IMR-90 (cell line): Measurements from ENCODE around the gene YIPF3. TPM values are rescaled to one million over a fixed set of nuclear protein-coding genes. Genes with fewer than 3 reads are reported as not detected.
"Not testable (repeated sequence)": the region's sequence is repeated elsewhere in the genome, so short reads cannot be mapped to it uniquely, and the experiment has no call there.

ENCODE experiments used
- ATAC-seq: fragments of 200-7000 bp; cut with Tn5 transposase; 2 replicates; pipeline ENCODE4 v1.9.1; 2020; ENCODE audit warnings: low read depth, mild to moderate bottlenecking, moderate library complexity
- BruUV-seq: library from RNA; stranded (reverse); fragments of 400-500 nt; replicated peaks from 2 replicates; lab custom pipeline; 2021; lab: Mats Ljungman, UMichigan
- CTCF ChIA-PET: fragments of 300-600 bp; formaldehyde crosslinking; extraction: SDS; loops from one replicate; lab custom pipeline; 2021; ENCODE audit warnings: antibody characterized with exemption; lab: Yijun Ruan, JAX
- POLR2A ChIA-PET: fragments of 300-600 bp; sonication (Branson Sonifier 250); formaldehyde crosslinking; loops from one replicate; lab custom pipeline; 2022; ENCODE audit warnings: antibody characterized with exemption; ENCODE audit not compliant: unreplicated experiment; lab: Charles Lee
- DNase-seq: peaks from one replicate; pipeline ENCODE4 v3.0.0; 2013
- H2AFZ ChIP-seq: replicated peaks from 2 replicates; pipeline ENCODE3; 2013; ENCODE audit warnings: low read length, mild to moderate bottlenecking; ENCODE audit not compliant: poor library complexity
- H2AK5ac ChIP-seq: 2 replicates; pipeline ENCODE4 v1.6.1; 2013; ENCODE audit warnings: low read depth, low read length, inconsistent platforms
- H2AK9ac ChIP-seq: replicated peaks from 2 replicates; pipeline ENCODE3; 2013; ENCODE audit warnings: mild to moderate bottlenecking, low read depth, low read length, moderate library complexity; ENCODE audit not compliant: poor library complexity
- H2BK120ac ChIP-seq: 2 replicates; pipeline ENCODE4 v1.6.1; 2013; ENCODE audit warnings: low read depth, low read length, inconsistent platforms
- H2BK15ac ChIP-seq: 3 replicates; pipeline ENCODE4 v1.6.1; 2013; ENCODE audit warnings: low read depth, low read length, inconsistent platforms
- H2BK20ac ChIP-seq: 2 replicates; pipeline ENCODE4 v1.6.1; 2013; ENCODE audit warnings: low read depth, mild to moderate bottlenecking, inconsistent platforms, low read length, moderate library complexity
- H2BK5ac ChIP-seq: 2 replicates; pipeline ENCODE4 v1.6.1; 2013; ENCODE audit warnings: mild to moderate bottlenecking, low read depth, low read length, inconsistent platforms; ENCODE audit not compliant: poor library complexity, severe bottlenecking
- H3K14ac ChIP-seq: replicated peaks from 2 replicates; pipeline ENCODE4 v1.6.1; 2013; ENCODE audit warnings: low read depth, low read length, inconsistent platforms
- H3K18ac ChIP-seq: 2 replicates; pipeline ENCODE4 v1.6.1; 2013; ENCODE audit warnings: low read depth, low read length, control low read depth
- H3K23ac ChIP-seq: 2 replicates; pipeline ENCODE4 v1.6.1; 2013; ENCODE audit warnings: low read depth, low read length, inconsistent platforms
- H3K27ac ChIP-seq: 2 replicates; pipeline ENCODE4 v1.5.1; 2013; ENCODE audit warnings: mild to moderate bottlenecking, control low read depth, low read length; ENCODE audit not compliant: insufficient read depth
- H3K27me3 ChIP-seq: 2 replicates; pipeline ENCODE4 v1.6.1; 2013; ENCODE audit warnings: low read length; ENCODE audit not compliant: control insufficient read depth, insufficient read depth
- H3K36me3 ChIP-seq: 2 replicates; pipeline ENCODE4 v1.6.1; 2013; ENCODE audit warnings: low read length, mixed read lengths; ENCODE audit not compliant: control insufficient read depth, insufficient read depth
- H3K4ac ChIP-seq: 2 replicates; pipeline ENCODE4 v1.6.1; 2013; ENCODE audit warnings: low read depth, low read length, inconsistent platforms
- H3K4me1 ChIP-seq: 2 replicates; pipeline ENCODE4 v1.6.1; 2013; ENCODE audit warnings: low read length, mixed read lengths; ENCODE audit not compliant: control insufficient read depth, insufficient read depth
- H3K4me2 ChIP-seq: 2 replicates; pipeline ENCODE4 v1.6.1; 2013; ENCODE audit warnings: low read depth, mild to moderate bottlenecking, control low read depth, low read length, moderate library complexity
- H3K4me3 ChIP-seq: 2 replicates; pipeline ENCODE4 v1.5.1; 2013; ENCODE audit warnings: low read depth, mild to moderate bottlenecking, control low read depth, low read length, moderate library complexity; ENCODE audit not compliant: insufficient read depth
- H3K56ac ChIP-seq: 2 replicates; pipeline ENCODE4 v1.6.1; 2013; ENCODE audit warnings: low read length, inconsistent platforms; ENCODE audit not compliant: insufficient read depth; ENCODE audit errors: extremely low read depth
- H3K79me1 ChIP-seq, 2 experiments: 2 replicates each; pipeline ENCODE4 v1.6.1; 2013; ENCODE audit warnings: low read length in 2 of 2, inconsistent platforms in 1 of 2, low read depth in 1 of 2
- H3K9ac ChIP-seq: 2 replicates; pipeline ENCODE4 v1.6.1; 2013; ENCODE audit warnings: low read depth, low read length, control low read depth
- H3K9me1 ChIP-seq: 2 replicates; pipeline ENCODE4 v1.6.1; 2013; ENCODE audit warnings: low read length, inconsistent platforms; ENCODE audit not compliant: insufficient read depth
- H3K9me3 ChIP-seq: 2 replicates; pipeline ENCODE4 v1.6.1; 2013; ENCODE audit warnings: low read length; ENCODE audit not compliant: control insufficient read depth, insufficient read depth
- H4K20me1 ChIP-seq: 2 replicates; pipeline ENCODE4 v1.6.1; 2013; ENCODE audit warnings: low read length, inconsistent platforms; ENCODE audit not compliant: insufficient read depth
- H4K5ac ChIP-seq: 2 replicates; pipeline ENCODE4 v1.6.1; 2013; ENCODE audit warnings: mild to moderate bottlenecking, low read depth, low read length, control low read depth
- H4K8ac ChIP-seq, 2 experiments: 2 replicates each; pipeline ENCODE4 v1.6.1; 2013; ENCODE audit warnings: low read depth in 2 of 2, low read length in 2 of 2, control low read depth in 1 of 2, inconsistent platforms in 1 of 2
- H4K91ac ChIP-seq: 2 replicates; pipeline ENCODE4 v1.6.1; 2013; ENCODE audit warnings: low read depth, low read length, inconsistent platforms; ENCODE audit not compliant: insufficient read depth
- WGBS, 2 experiments: methylation state at CpG; one replicate each; pipeline versions ENCODE4 v1.1.5 to v1.1.7; 2013; ENCODE audit warnings: missing lambda C conversion rate in 2 of 2; ENCODE audit not compliant: insufficient read length in 1 of 2; ENCODE audit errors: extremely low coverage in 2 of 2; 5-methylcytosine and 5-hydroxymethylcytosine counted together
- dilution Hi-C: fragments of 300-500 bp; cut with HindIII; formaldehyde crosslinking; loops from one replicate; pipeline ENCODE4 v1.14.3; 2018; ENCODE audit warnings: low sequenced_read_pairs; ENCODE audit not compliant: unreplicated experiment
- in situ Hi-C: fragments of 300-500 bp; cut with MboI; formaldehyde crosslinking; loops from 3 replicates; pipeline ENCODE4 v1.14.3; 2019; ENCODE audit warnings: low sequenced_read_pairs, inconsistent platforms, mixed read lengths
- intact Hi-C: fragments of 100-400 bp; cut with micrococcal nuclease; formaldehyde crosslinking; loops from 2 replicates; pipeline ENCODE4 v1.10.0; 2022
- polyA plus RNA-seq, 3 experiments: library from polyadenylated mRNA; depleted of rRNA; stranded (reverse); fragments of >200 nt; gene quantifications; 2 replicates each; pipeline ENCODE4 v1.2.3, GENCODE V29; 2012; ENCODE audit warnings: low replicate concordance in 1 of 3
- total RNA-seq: library from RNA; depleted of rRNA; stranded (reverse); fragments of >200 nt; gene quantifications from 2 replicates; pipeline ENCODE4 v1.2.3, GENCODE V29; 2012

The YIPF3 gene
- total and polyA plus RNA-seq, 2 of the 4 experiments (the other 2 are of a cell fraction) = 114 to 193 TPM

- H3K4me2 ChIP-seq, H3K4me1 ChIP-seq, H2BK20ac ChIP-seq, H2BK120ac ChIP-seq, H2AK9ac ChIP-seq, H2BK15ac ChIP-seq, H2BK5ac ChIP-seq, H4K91ac ChIP-seq, in situ Hi-C loops, H3K36me3 ChIP-seq, H3K9me1 ChIP-seq, BruUV-seq, CTCF ChIA-PET, H4K20me1 ChIP-seq, H3K4me3 ChIP-seq, H4K5ac ChIP-seq, H3K56ac ChIP-seq, H3K14ac ChIP-seq, H3K9ac ChIP-seq, H2AFZ ChIP-seq, intact Hi-C loops, H3K4ac ChIP-seq, POLR2A ChIA-PET, H3K27ac ChIP-seq, H2AK5ac ChIP-seq, H3K23ac ChIP-seq, H3K9me3 ChIP-seq, dilution Hi-C loops, H3K18ac ChIP-seq, H4K8ac ChIP-seq, ATAC-seq, DNase-seq, H3K79me1 ChIP-seq: not testable (repeated sequence)
- WGBS, 2 experiments = 40% methylated on average over 1 of the region's 5 CpGs; no CpG with 5 or more reads in 1 of the 2 experiments
- H3K27me3 ChIP-seq = peaks cover 29% of the 10 kb centered on the region
Observed at GRCh38 chr6:43467265-43467664, 49.5 kb downstream of the YIPF3 start.
